GM13976 (cell line): ENCODE measurements around the gene THY1.
"Not testable (repeated sequence)": the region's sequence is repeated elsewhere in the genome, so short reads cannot be mapped to it uniquely, and the experiment has no call there.

Experiments used
- DNase-seq: peaks from one replicate; pipeline ENCODE4 v3.0.0; 2012; ENCODE audit warnings: low spot score
- in situ Hi-C: fragments of 300-500 bp; cut with MboI; formaldehyde crosslinking; loops from one replicate; pipeline ENCODE4 v1.12.0; 2022; ENCODE audit warnings: low sequenced_read_pairs, mixed read lengths, inconsistent platforms; ENCODE audit not compliant: unreplicated experiment
- TF ChIP-seq, protein P1 (sequence below): IDR thresholded peaks from 2 replicates; pipeline ENCODE4 v1.5.1; 2012; ENCODE audit warnings: borderline replicate concordance, mild to moderate bottlenecking; ENCODE audit not compliant: insufficient read depth; ENCODE audit errors: extremely low read depth, missing control alignments, control extremely low read depth

THY1 gene

GRCh38 chr11:119461229-119461963, 38.4 kb upstream of the THY1 start:
- TF ChIP-seq, protein P1, sequence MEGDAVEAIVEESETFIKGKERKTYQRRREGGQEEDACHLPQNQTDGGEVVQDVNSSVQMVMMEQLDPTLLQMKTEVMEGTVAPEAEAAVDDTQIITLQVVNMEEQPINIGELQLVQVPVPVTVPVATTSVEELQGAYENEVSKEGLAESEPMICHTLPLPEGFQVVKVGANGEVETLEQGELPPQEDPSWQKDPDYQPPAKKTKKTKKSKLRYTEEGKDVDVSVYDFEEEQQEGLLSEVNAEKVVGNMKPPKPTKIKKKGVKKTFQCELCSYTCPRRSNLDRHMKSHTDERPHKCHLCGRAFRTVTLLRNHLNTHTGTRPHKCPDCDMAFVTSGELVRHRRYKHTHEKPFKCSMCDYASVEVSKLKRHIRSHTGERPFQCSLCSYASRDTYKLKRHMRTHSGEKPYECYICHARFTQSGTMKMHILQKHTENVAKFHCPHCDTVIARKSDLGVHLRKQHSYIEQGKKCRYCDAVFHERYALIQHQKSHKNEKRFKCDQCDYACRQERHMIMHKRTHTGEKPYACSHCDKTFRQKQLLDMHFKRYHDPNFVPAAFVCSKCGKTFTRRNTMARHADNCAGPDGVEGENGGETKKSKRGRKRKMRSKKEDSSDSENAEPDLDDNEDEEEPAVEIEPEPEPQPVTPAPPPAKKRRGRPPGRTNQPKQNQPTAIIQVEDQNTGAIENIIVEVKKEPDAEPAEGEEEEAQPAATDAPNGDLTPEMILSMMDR: no peak
- no peak for DNase-seq
- in situ Hi-C loops: no loop called here

DNA sequence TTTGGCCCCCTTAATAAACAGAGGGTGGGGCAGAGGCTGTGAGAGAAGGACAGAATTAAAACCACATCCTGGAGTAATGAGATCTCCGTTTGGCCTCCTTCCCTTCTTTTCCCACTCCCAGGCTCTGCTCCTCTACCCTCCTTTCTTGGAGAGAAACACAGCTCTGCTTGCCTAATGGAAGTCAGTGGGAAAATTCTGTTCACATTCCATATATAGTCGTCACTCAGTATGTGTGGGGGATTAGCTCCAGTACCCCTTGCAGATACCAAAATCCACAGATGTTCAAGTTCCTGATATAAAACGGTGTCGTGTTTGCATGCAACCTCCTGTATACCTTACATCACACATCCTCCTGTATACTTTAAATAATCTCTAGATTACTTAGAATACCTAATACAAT, 37.6 kb upstream of the THY1 start:
- no peak for DNase-seq
- in situ Hi-C loops: no loop called here
- TF ChIP-seq, protein P1: no peak

DNA sequence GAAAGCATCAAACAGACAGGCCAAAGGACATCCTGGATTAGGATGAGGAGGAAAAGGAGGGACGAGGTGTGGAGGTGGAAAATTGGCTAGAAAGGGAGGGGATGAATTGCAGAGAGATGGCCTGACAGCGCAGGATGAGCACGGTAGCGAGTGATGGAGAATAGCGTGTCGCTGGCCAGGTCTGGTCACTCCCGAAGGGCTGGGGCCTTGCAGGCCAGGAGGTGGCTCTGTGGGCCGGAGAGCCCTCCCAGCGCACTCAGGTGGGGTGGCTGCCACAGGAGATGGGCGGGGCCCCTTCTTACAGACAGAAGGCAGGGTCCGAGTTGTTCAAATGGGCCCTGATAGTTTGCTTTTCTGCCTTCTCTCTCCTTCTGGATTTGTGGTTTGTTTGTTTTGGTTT, 37.1 kb upstream of the THY1 start:
- in situ Hi-C loops: no loop called here
- no peak for DNase-seq
- TF ChIP-seq, protein P1: no peak

GRCh38 chr11:119459293-119459976, 36.5 kb upstream of the THY1 start:
- TF ChIP-seq, protein P1: no peak
- in situ Hi-C loops: no loop called here
- no peak for DNase-seq

DNA sequence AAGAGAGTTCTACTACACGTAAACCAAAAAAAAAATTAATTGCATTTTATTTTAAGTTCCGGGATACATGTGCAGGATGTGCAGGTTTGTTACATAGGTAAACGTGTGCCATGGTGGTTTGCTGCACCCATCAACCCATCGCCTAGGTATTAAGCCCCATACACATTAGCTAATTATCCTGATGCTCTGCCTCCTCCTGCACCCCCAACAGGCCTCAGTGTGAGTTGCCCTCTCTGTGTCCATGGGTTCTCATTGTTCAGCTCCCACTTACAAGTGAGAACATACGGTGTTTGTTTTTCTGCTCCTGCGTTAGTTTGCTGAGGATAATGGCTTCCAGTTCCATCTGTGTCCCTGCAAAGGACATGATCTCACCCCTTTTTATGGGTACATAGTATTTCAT, 32.7 kb upstream of the THY1 start:
- in situ Hi-C loops, DNase-seq: not testable (repeated sequence)

DNA sequence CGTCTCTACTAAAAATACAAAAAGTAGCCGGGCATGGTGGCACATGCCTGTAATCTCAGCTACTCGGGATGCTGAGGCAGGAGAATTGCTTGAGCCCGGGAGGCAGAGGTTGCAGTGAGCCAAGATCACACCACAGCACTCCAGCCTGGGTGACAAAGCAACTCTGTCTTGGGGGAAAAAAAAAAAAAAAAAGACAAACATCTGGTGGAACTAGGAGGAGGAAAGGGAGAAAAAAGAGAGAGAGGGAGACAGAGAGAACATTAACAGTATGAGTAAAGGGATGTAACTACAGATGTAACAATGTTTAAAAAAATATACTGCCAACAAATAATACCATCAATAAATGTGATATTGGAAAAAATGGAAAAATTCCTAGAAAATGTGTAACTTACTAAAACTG, 32.3 kb upstream of the THY1 start:
- in situ Hi-C loops, DNase-seq: not testable (repeated sequence)

DNA sequence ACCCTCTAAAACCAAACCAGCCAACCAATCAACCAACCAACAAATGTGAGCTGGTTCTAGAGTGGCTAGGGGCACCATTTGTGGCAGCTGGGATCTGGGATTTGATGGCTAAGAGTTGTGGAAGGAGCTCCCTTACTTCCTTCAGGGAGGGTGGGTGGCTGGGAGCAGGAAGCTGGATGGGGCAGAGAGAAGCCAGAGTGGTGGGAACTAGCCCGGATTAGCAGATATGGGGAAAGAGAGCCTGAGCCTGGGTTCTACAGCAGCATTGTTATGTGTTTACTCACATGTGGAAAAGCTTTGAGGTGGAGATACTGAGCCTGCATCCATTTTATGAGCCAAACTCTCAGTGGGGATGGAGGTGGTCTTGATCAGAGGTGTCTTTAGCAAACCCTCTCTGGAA, 30.9 kb upstream of the THY1 start:
- no peak for DNase-seq
- in situ Hi-C loops: no loop called here
- TF ChIP-seq, protein P1: no peak
